Glomerular visceral epithelial cell (primary cell): ENCODE results near the gene IMMP2L.
"Not testable (repeated sequence)": the region's sequence is repeated elsewhere in the genome, so short reads cannot be mapped to it uniquely, and the experiment has no call there.

Experiments
- DNase-seq: peaks from one replicate; pipeline ENCODE4 v3.0.0-alpha.2; 2016; ENCODE audit errors: extremely low spot score

Gene IMMP2L

GRCh38 chr7:111264981-111265380 is 297.3 kb downstream of the IMMP2L start:
- DNase-seq = no peak

GRCh38 chr7:111264111-111264868 is 298.0 kb downstream of the IMMP2L start:
- no peak for DNase-seq

- no peak for DNase-seq
Measured at GRCh38 chr7:111262293-111263116, 299.8 kb downstream of the IMMP2L start.

DNA sequence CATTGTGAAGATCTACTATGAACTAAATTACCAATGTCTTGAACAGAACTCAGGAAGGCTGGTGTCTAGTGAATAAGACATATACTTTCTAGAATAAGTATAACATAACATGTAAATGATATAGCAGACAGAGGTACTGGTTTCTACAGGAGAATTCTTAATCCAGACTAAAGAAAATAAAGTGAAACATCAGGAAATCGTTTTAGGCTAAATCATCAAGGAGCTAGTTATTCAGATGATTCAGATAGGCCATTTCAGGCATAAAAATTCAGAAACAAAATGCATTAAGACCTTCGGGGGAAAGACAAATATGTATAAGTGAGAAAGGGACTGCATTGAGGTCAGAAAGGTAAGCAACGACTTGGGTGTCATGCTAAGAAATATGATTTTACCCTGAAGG is 300.8 kb downstream of the IMMP2L start:
- DNase-seq = no peak

- DNase-seq = no peak
Measured at GRCh38 chr7:111259991-111260390, 302.3 kb downstream of the IMMP2L start.

GRCh38 chr7:111256391-111256790 is 305.9 kb downstream of the IMMP2L start:
- DNase-seq = no peak

DNA sequence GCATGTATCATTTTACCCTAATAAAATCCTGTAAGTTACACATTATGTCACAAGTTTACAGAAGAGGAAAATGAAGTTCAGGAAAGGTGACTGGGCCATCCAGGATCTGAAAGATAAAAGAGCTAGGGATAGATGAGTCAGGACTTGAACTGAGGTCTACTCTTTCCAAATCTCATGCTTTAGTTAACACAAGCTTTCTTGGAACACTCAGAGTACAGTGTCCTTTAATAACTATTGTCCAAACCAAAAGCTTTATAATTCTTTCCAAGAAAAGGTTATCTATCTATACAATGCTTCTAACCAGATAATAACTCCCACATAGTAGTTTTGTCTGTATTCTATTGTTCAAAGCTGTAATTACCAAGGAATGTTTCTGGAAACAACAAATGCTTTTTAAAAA is 306.7 kb downstream of the IMMP2L start:
- DNase-seq = no peak

DNA sequence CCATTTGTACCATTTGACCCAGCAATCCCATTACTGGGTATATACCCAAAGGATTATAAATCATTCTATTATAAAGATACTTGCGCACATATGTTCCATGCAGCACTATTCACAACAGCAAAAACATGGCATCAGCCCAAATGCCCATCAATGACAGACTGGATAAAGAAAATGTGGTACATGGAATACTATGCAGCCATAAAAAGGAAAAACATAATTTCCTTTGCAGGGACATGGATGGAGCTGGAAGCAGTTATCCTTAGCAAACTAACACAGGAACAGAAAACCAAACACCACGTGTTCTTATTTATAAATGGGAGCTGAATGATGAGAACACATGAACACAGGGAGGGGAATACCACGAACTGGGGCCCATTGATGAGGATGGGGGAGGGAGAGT is 310.9 kb downstream of the IMMP2L start:
- not testable (repeated sequence) for DNase-seq

- DNase-seq = not testable (repeated sequence)
Measured at GRCh38 chr7:111249807-111250206, 312.5 kb downstream of the IMMP2L start.

- DNase-seq = no peak
Measured at GRCh38 chr7:111242141-111242755, 320.0 kb downstream of the IMMP2L start.

- DNase-seq = no peak
Measured at GRCh38 chr7:111240371-111240770, 321.9 kb downstream of the IMMP2L start.

DNA sequence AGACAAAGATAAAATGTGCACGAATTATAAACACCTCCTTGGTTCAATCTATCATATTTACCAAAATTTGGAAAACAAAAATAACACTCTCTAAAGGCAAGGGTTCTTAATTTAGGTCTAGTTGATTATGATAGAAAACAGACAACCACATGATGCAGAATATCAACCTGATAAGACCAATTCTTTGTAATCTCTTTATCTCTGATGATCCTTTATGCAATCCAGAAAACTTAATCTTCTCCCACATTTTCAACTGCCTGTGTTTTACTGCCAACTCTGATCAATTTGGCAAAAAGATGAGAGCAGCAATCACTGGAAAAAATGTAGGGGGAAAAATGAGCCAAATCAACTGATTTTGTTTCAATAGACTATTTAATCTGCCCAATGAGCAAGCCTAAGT is 322.9 kb downstream of the IMMP2L start:
- DNase-seq = no peak

DNA sequence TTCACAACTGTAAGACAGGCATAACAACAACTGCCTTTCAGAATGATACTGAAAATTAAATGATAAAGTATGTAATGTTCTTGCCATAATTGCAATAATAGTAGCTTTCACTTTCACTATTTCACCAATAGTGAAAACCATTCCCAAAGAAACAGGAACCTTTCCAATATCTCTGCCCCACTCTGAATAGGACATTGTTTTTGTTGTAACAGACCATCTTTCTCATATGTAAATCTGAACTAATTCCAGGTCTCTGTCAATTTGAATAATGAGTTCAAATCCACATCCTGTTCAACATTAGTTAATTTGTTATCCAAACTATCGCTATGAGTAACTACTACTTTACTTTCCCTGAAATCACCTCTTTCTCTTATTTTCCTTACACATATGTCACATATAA is 323.4 kb downstream of the IMMP2L start:
- DNase-seq = no peak

- DNase-seq = no peak
Measured at GRCh38 chr7:111235709-111236108, 326.6 kb downstream of the IMMP2L start.

DNA sequence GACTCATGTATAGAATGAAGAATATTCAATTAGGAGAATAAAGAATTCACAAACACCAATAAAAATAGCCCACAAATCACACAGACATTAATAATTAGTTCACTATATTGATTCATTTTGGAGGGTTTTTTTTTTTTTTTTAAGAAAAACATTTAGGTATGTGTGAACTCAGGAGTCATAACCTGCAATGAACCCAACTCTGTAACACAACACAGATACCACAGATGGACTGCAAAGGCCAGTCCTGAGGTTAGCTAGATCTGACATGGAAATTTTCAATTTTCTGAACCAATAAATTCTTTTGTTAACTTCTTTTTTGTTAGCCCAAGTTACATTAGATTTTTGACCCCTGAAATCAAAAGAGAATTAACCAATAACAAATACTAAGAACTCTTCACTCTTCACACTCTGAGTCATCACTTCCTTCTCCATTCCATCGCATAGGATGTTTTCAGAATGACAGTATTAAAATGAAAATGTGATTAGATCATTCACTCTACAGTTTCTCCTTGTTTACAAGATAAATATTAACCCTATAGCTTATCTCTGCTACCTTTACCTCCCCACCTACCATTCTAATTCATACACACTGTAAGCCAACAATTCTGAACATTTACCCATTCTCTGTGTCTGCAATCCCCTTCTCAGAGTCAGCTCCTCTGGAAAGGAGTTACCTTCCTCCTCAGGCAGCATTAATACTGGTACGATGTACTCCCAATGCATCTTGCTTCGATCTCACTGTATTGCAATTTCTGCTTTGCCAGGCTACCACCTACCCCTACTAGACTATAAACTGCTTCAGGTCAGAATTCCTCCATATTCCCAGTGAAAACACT is 329.8 kb downstream of the IMMP2L start:
- peak; percentile 36 for DNase-seq

- no peak for DNase-seq
Measured at GRCh38 chr7:111229916-111230315, 332.4 kb downstream of the IMMP2L start.

- DNase-seq = no peak
Measured at GRCh38 chr7:111229181-111229740, 333.0 kb downstream of the IMMP2L start.

- DNase-seq = no peak
Measured at GRCh38 chr7:111228437-111228836, 333.9 kb downstream of the IMMP2L start.

DNA sequence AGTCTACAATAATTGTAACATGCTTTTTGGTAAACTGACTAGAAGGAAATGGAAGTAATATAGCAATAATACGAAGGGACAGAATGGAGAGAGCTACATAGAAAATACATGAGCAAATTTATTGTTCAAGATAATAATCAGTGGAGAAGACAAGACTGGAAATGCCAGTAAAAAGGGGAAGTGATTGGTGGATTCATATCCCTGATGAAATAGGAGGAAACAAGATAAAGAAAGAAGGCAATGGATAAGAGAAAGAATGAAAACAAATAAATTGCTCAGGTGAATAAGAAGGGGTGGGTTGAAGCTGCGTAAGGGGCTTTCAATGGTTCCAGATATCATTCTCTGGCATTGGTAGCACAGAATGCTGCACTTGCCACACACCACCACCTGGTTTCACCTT is 335.5 kb downstream of the IMMP2L start:
- no peak for DNase-seq

GRCh38 chr7:111224354-111225231 is 337.7 kb downstream of the IMMP2L start:
- no peak for DNase-seq
